ENCODE measurements around the gene RICTOR.

RICTOR gene

GRCh38 chr5:39109606-39110005 lies 35.4 kb upstream of the RICTOR start:
- Histone ChIP-seq H3K4me3 (ENCODE audit: low read length) (no peak overlapping the region), H3K9me3 (ENCODE audit: control insufficient read depth, low read length) (no peaks in the 10 kb centered on the region), H3K4me1 (ENCODE audit: control insufficient read depth, insufficient read depth, low read length) (no peaks in the 10 kb centered on the region), H3K36me3 (ENCODE audit: control insufficient read depth, insufficient read depth, low read length) (no peaks in the 10 kb centered on the region), H3K27me3 (ENCODE audit: control insufficient read depth, insufficient read depth, low read length) (no peaks in the 10 kb centered on the region), H3K9ac (ENCODE audit: low read length) (no peak overlapping the region)

- H3K36me3 ChIP-seq (ENCODE audit: control insufficient read depth, insufficient read depth, low read length), result no peaks in the 10 kb centered on the region
- no peak overlapping the region for H3K4me3 ChIP-seq (ENCODE audit: low read length)
- H3K27me3 ChIP-seq (ENCODE audit: control insufficient read depth, insufficient read depth, low read length), result no peaks in the 10 kb centered on the region
- H3K9ac ChIP-seq (ENCODE audit: low read length), result no peak overlapping the region
- no peaks in the 10 kb centered on the region for H3K4me1 ChIP-seq (ENCODE audit: control insufficient read depth, insufficient read depth, low read length)
- no peaks in the 10 kb centered on the region for H3K9me3 ChIP-seq (ENCODE audit: control insufficient read depth, low read length)
Observed at GRCh38 chr5:39108987-39109386, 34.8 kb upstream of the RICTOR start.

DNA sequence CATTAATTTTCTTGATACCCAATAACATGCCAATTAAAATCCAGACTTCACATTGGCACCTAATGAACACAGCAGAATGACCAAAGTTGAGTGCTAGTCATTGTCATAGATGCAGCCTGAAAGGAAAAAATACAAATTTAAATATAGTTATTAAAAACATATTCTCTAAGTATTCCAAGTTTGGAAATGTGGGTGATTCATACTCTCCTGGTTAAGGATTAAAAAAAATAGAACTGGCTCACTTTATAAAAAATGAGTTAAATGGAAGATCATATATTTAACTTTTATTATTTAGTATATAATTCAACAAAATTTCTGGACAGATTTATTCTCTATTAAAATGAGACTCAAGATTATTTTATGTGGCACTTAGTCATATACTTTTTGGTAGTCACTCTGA lies 33.2 kb upstream of the RICTOR start:
- Histone ChIP-seq H3K9me3 (ENCODE audit: control insufficient read depth, low read length) (no peaks in the 10 kb centered on the region), H3K27me3 (ENCODE audit: control insufficient read depth, insufficient read depth, low read length) (no peaks in the 10 kb centered on the region), H3K4me3 (ENCODE audit: low read length) (no peak overlapping the region), H3K36me3 (ENCODE audit: control insufficient read depth, insufficient read depth, low read length) (no peaks in the 10 kb centered on the region), H3K9ac (ENCODE audit: low read length) (no peak overlapping the region), H3K4me1 (ENCODE audit: control insufficient read depth, insufficient read depth, low read length) (no peaks in the 10 kb centered on the region)

DNA sequence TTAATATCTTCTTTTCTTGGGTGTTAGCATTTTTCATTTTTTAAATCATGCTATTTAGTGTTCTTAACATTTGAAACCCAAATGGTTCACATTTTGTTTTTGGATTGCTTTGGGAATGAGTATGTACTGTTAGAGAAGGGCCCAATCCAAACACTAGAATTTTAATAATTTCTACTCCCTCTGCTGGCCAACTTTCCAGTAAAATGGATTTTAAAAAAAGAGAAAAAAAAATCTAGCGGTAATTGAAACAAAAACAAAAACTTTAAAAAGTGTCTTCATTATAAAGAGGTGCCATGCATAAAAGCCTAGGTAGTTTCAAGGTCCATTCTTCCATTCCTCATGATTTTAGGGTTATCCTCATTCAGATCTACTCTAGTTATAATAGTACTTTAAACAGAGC lies 32.1 kb upstream of the RICTOR start:
- no peaks in the 10 kb centered on the region for H3K27me3 ChIP-seq (ENCODE audit: control insufficient read depth, insufficient read depth, low read length)
- H3K36me3 ChIP-seq (ENCODE audit: control insufficient read depth, insufficient read depth, low read length), result no peaks in the 10 kb centered on the region
- H3K4me1 ChIP-seq (ENCODE audit: control insufficient read depth, insufficient read depth, low read length), result no peaks in the 10 kb centered on the region
- no peak overlapping the region for H3K4me3 ChIP-seq (ENCODE audit: low read length)
- H3K9ac ChIP-seq (ENCODE audit: low read length), result no peak overlapping the region
- H3K9me3 ChIP-seq (ENCODE audit: control insufficient read depth, low read length), result no peaks in the 10 kb centered on the region

GRCh38 chr5:39104221-39104620 lies 30.0 kb upstream of the RICTOR start:
- Histone ChIP-seq H3K36me3 (ENCODE audit: control insufficient read depth, insufficient read depth, low read length) (no peaks in the 10 kb centered on the region), H3K4me3 (ENCODE audit: low read length) (no peak overlapping the region), H3K4me1 (ENCODE audit: control insufficient read depth, insufficient read depth, low read length) (no peaks in the 10 kb centered on the region), H3K27me3 (ENCODE audit: control insufficient read depth, insufficient read depth, low read length) (no peaks in the 10 kb centered on the region), H3K9me3 (ENCODE audit: control insufficient read depth, low read length) (no peaks in the 10 kb centered on the region), H3K9ac (ENCODE audit: low read length) (no peak overlapping the region)

DNA sequence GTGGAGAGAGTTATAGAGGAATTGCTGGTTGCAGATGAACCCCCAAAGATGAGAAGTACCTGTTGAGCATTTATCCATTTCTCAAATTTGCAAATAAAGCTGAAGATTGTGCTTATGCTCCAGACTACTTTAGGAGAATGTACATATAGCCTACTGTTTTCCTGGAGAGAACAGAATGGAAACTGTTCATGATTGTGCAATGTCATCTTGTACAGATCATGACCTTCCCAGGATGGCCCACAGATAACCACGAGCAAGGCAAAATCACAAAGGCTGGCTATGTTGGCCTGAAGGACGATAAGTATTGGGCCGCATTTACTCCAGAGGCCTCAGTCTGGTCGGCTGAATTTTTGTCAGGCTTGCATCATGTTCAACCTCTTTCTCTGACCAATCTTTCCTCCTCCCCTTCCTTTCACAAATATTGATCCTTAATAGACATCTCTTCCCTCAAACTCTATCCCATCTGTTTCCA lies 28.5 kb upstream of the RICTOR start:
- Histone ChIP-seq H3K9me3 (ENCODE audit: control insufficient read depth, low read length) (no peaks in the 10 kb centered on the region), H3K9ac (ENCODE audit: low read length) (no peak overlapping the region), H3K4me1 (ENCODE audit: control insufficient read depth, insufficient read depth, low read length) (no peaks in the 10 kb centered on the region), H3K36me3 (ENCODE audit: control insufficient read depth, insufficient read depth, low read length) (no peaks in the 10 kb centered on the region), H3K4me3 (ENCODE audit: low read length) (no peak overlapping the region), H3K27me3 (ENCODE audit: control insufficient read depth, insufficient read depth, low read length) (no peaks in the 10 kb centered on the region)

GRCh38 chr5:39100851-39101396 lies 26.7 kb upstream of the RICTOR start:
- Histone ChIP-seq H3K9me3 (ENCODE audit: control insufficient read depth, low read length) (no peaks in the 10 kb centered on the region), H3K9ac (ENCODE audit: low read length) (no peak overlapping the region), H3K36me3 (ENCODE audit: control insufficient read depth, insufficient read depth, low read length) (no peaks in the 10 kb centered on the region), H3K4me1 (ENCODE audit: control insufficient read depth, insufficient read depth, low read length) (no peaks in the 10 kb centered on the region), H3K27me3 (ENCODE audit: control insufficient read depth, insufficient read depth, low read length) (no peaks in the 10 kb centered on the region), H3K4me3 (ENCODE audit: low read length) (no peak overlapping the region)

GRCh38 chr5:39100301-39100850 lies 26.2 kb upstream of the RICTOR start:
- Histone ChIP-seq H3K4me3 (ENCODE audit: low read length) (no peak overlapping the region), H3K36me3 (ENCODE audit: control insufficient read depth, insufficient read depth, low read length) (no peaks in the 10 kb centered on the region), H3K4me1 (ENCODE audit: control insufficient read depth, insufficient read depth, low read length) (no peaks in the 10 kb centered on the region), H3K9ac (ENCODE audit: low read length) (no peak overlapping the region), H3K9me3 (ENCODE audit: control insufficient read depth, low read length) (no peaks in the 10 kb centered on the region), H3K27me3 (ENCODE audit: control insufficient read depth, insufficient read depth, low read length) (no peaks in the 10 kb centered on the region)

DNA sequence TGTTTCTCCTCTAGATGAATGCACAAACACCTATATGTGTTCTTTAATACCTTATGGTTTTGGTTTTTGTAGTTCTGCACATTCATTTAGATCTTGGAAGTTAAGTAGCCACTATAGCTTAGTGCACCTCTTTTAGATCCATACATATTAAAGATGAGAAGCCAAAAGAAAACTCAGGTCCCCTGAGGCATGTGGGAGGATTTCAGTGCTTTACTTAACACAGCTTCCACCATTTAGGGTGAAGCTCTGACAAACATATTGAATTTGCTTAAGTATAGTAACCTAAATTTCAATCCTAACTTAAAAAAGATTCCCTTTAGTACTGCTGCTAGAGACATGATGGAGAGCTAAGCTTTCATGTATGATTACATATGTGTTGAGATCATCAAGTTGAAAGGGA lies 25.6 kb upstream of the RICTOR start:
- Histone ChIP-seq H3K9me3 (ENCODE audit: control insufficient read depth, low read length) (no peaks in the 10 kb centered on the region), H3K36me3 (ENCODE audit: control insufficient read depth, insufficient read depth, low read length) (no peaks in the 10 kb centered on the region), H3K4me1 (ENCODE audit: control insufficient read depth, insufficient read depth, low read length) (no peaks in the 10 kb centered on the region), H3K4me3 (ENCODE audit: low read length) (no peak overlapping the region), H3K27me3 (ENCODE audit: control insufficient read depth, insufficient read depth, low read length) (no peaks in the 10 kb centered on the region), H3K9ac (ENCODE audit: low read length) (no peak overlapping the region)

GRCh38 chr5:39093352-39093751 lies 19.2 kb upstream of the RICTOR start:
- Histone ChIP-seq H3K9me3 (ENCODE audit: control insufficient read depth, low read length) (no peaks in the 10 kb centered on the region), H3K4me3 (ENCODE audit: low read length) (no peak overlapping the region), H3K4me1 (ENCODE audit: control insufficient read depth, insufficient read depth, low read length) (no peaks in the 10 kb centered on the region), H3K9ac (ENCODE audit: low read length) (no peak overlapping the region), H3K27me3 (ENCODE audit: control insufficient read depth, insufficient read depth, low read length) (no peaks in the 10 kb centered on the region), H3K36me3 (ENCODE audit: control insufficient read depth, insufficient read depth, low read length) (no peaks in the 10 kb centered on the region)

- H3K4me1 ChIP-seq (ENCODE audit: control insufficient read depth, insufficient read depth, low read length), result no peaks in the 10 kb centered on the region
- no peak overlapping the region for H3K4me3 ChIP-seq (ENCODE audit: low read length)
- H3K27me3 ChIP-seq (ENCODE audit: control insufficient read depth, insufficient read depth, low read length), result no peaks in the 10 kb centered on the region
- no peak overlapping the region for H3K9ac ChIP-seq (ENCODE audit: low read length)
- H3K9me3 ChIP-seq (ENCODE audit: control insufficient read depth, low read length), result no peaks in the 10 kb centered on the region
- H3K36me3 ChIP-seq (ENCODE audit: control insufficient read depth, insufficient read depth, low read length), result no peaks in the 10 kb centered on the region
Observed at GRCh38 chr5:39092581-39093351, 18.6 kb upstream of the RICTOR start.

GRCh38 chr5:39091940-39092580 lies 17.9 kb upstream of the RICTOR start:
- Histone ChIP-seq H3K4me1 (ENCODE audit: control insufficient read depth, insufficient read depth, low read length) (no peaks in the 10 kb centered on the region), H3K9ac (ENCODE audit: low read length) (no peak overlapping the region), H3K4me3 (ENCODE audit: low read length) (no peak overlapping the region), H3K27me3 (ENCODE audit: control insufficient read depth, insufficient read depth, low read length) (no peaks in the 10 kb centered on the region), H3K9me3 (ENCODE audit: control insufficient read depth, low read length) (no peaks in the 10 kb centered on the region), H3K36me3 (ENCODE audit: control insufficient read depth, insufficient read depth, low read length) (no peaks in the 10 kb centered on the region)
